Ishikawa (cell line): ENCODE results near the gene MAPK8IP2.

Experiments
- CEBPB ChIP-seq: IDR thresholded peaks from 2 replicates; pipeline ENCODE4 v1.6.1; 2012
- CREB1 ChIP-seq: IDR thresholded peaks from 2 replicates; pipeline ENCODE4 v1.6.1; 2012; ENCODE audit warnings: low read depth
- EGR1 ChIP-seq: IDR thresholded peaks from 2 replicates; pipeline ENCODE4 v1.6.1; 2012
- EP300 ChIP-seq: IDR thresholded peaks from 2 replicates; pipeline ENCODE4 v1.6.1; 2012; ENCODE audit warnings: borderline replicate concordance
- FOXM1 ChIP-seq: IDR thresholded peaks from 2 replicates; pipeline ENCODE4 v1.6.1; 2012; ENCODE audit warnings: low read depth, borderline replicate concordance
- MAX ChIP-seq: IDR thresholded peaks from 2 replicates; pipeline ENCODE4 v1.6.1; 2012
- NFIC ChIP-seq: IDR thresholded peaks from 2 replicates; pipeline ENCODE4 v1.6.1; 2012
- RAD21 ChIP-seq: IDR thresholded peaks from 2 replicates; pipeline ENCODE4 v1.6.1; 2012; ENCODE audit warnings: low read depth
- REST ChIP-seq: IDR thresholded peaks from 2 replicates; pipeline ENCODE4 v1.6.1; 2012; ENCODE audit warnings: low read depth, mild to moderate bottlenecking
- TAF1 ChIP-seq: IDR thresholded peaks from 2 replicates; pipeline ENCODE4 v1.6.1; 2012; ENCODE audit warnings: low read depth, mild to moderate bottlenecking
- TCF12 ChIP-seq: IDR thresholded peaks from 2 replicates; pipeline ENCODE4 v1.6.1; 2012; ENCODE audit warnings: low read depth
- TEAD4 ChIP-seq: IDR thresholded peaks from 2 replicates; pipeline ENCODE4 v1.6.1; 2012
- USF1 ChIP-seq: IDR thresholded peaks from 2 replicates; pipeline ENCODE4 v1.6.1; 2012
- YY1 ChIP-seq: IDR thresholded peaks from 2 replicates; pipeline ENCODE4 v1.6.1; 2012; ENCODE audit warnings: low read depth
- ZBTB7A ChIP-seq: IDR thresholded peaks from 2 replicates; pipeline ENCODE4 v1.6.1; 2012; ENCODE audit warnings: low read depth

MAPK8IP2 gene

GRCh38 chr22:50567721-50568252 is 32.8 kb upstream of the MAPK8IP2 start:
- no peak for TF ChIP-seq YY1
- no peak for TF ChIP-seq EGR1
- no peak for TF ChIP-seq TEAD4
- no peak for TF ChIP-seq CEBPB
- no peak for TF ChIP-seq REST

GRCh38 chr22:50568626-50569025 is 32.0 kb upstream of the MAPK8IP2 start:
- no peak for TF ChIP-seq FOXM1
- no peak for TF ChIP-seq REST
- no peak for TF ChIP-seq TAF1
- TF ChIP-seq USF1: no peak
- no peak for TF ChIP-seq ZBTB7A
- no peak for TF ChIP-seq YY1
- no peak for TF ChIP-seq TCF12
- TF ChIP-seq MAX: no peak
- TF ChIP-seq NFIC: no peak
- no peak for TF ChIP-seq RAD21
- TF ChIP-seq CEBPB: no peak
- TF ChIP-seq EGR1: no peak
- no peak for TF ChIP-seq TEAD4
- TF ChIP-seq EP300: no peak
- TF ChIP-seq CREB1: no peak

GRCh38 chr22:50569041-50569459 is 31.5 kb upstream of the MAPK8IP2 start:
- TF ChIP-seq REST (no peak), EP300 (no peak), NFIC (no peak), CREB1 (no peak)

- peak; percentile 24; the same call in 1 of the 2 replicates for TF ChIP-seq TEAD4
- 0 out of 2 replicates have a peak, but pooled peaks have one; percentile 17 for TF ChIP-seq MAX
- no peak for TF ChIP-seq TCF12
These were observed 30.6 kb upstream of the MAPK8IP2 start for GRCh38 chr22:50569896-50570535.

GRCh38 chr22:50570861-50571260 is 29.7 kb upstream of the MAPK8IP2 start:
- TF ChIP-seq TEAD4 (no peak), EGR1 (no peak), USF1 (no peak), CREB1 (no peak), TAF1 (no peak), CEBPB (no peak), MAX (no peak), TCF12 (no peak), REST (no peak), EP300 (no peak), ZBTB7A (no peak), RAD21 (no peak), YY1 (no peak), FOXM1 (no peak)
